ENCODE data around the gene RANBP10. TPM values are rescaled to one million over a fixed set of nuclear protein-coding genes. Genes with fewer than 3 reads are reported as not detected.
"Not testable (repeated sequence)": the region's sequence is repeated elsewhere in the genome, so short reads cannot be mapped to it uniquely, and the experiment has no call there.

RANBP10 gene
- total and polyA plus RNA-seq, 5 donors from 2014 or later, result 7.3 to 29.4 (median 8.7) TPM

GRCh38 chr16:67703626-67704025, 102.7 kb downstream of the RANBP10 start:
- Mint-ChIP-seq H3K4me1 (peaks cover 14 to 34% (median 23%) of the 10 kb centered on the region in 4 donors), H3K9me3 (no peaks in the 10 kb centered on the region), H3K4me3 (peak overlapping the region in 3 of 4 donors; percentile 19 to 62 (median 23)), H3K27me3 (no peaks in the 10 kb centered on the region), H3K36me3 (peaks cover 6% of the 10 kb centered on the region), H3K27ac (peak overlapping the region; percentile 83 to 88 (median 87))
- Histone ChIP-seq H3K4me1 (ENCODE audit: control insufficient read depth, insufficient read depth, low read length, poor library complexity, severe bottlenecking) (peaks cover 10% of the 10 kb centered on the region), H3K36me3 (ENCODE audit: control insufficient read depth, insufficient read depth, low read length) (no peaks in the 10 kb centered on the region), H3K27me3 (ENCODE audit: control insufficient read depth, insufficient read depth, low read length) (no peaks in the 10 kb centered on the region), H3K4me3 (ENCODE audit: low read depth, low read length) (peak overlapping the region; percentile 40), H3K27ac (ENCODE audit: insufficient read depth, low read length, poor library complexity, severe bottlenecking) (no peak overlapping the region), H3K9me3 (ENCODE audit: control insufficient read depth in 2 of 2, low read length in 2 of 2) (no peaks in the 10 kb centered on the region)
- ATAC-seq (ENCODE audit: low read depth in 2 of 2) (peak; percentile 95), DNase-seq (peak in 1 of 3 donors; percentile 84)

- Mint-ChIP-seq H3K27me3 (no peaks in the 10 kb centered on the region), H3K4me3 (no peak overlapping the region), H3K36me3 (peaks cover 13% of the 10 kb centered on the region), H3K9me3 (no peaks in the 10 kb centered on the region), H3K4me1 (peaks cover 14 to 29% (median 24%) of the 10 kb centered on the region in 4 donors), H3K27ac (no peak overlapping the region)
- Histone ChIP-seq H3K27ac (ENCODE audit: insufficient read depth, low read length, poor library complexity, severe bottlenecking) (no peak overlapping the region), H3K9me3 (ENCODE audit: control insufficient read depth in 2 of 2, low read length in 2 of 2) (no peaks in the 10 kb centered on the region), H3K4me3 (ENCODE audit: low read depth, low read length) (no peak overlapping the region), H3K4me1 (ENCODE audit: control insufficient read depth, insufficient read depth, low read length, poor library complexity, severe bottlenecking) (peaks cover 10% of the 10 kb centered on the region), H3K27me3 (ENCODE audit: control insufficient read depth, insufficient read depth, low read length) (no peaks in the 10 kb centered on the region), H3K36me3 (ENCODE audit: control insufficient read depth, insufficient read depth, low read length) (no peaks in the 10 kb centered on the region)
- ATAC-seq (ENCODE audit: low read depth in 2 of 2), result no peak
- no peak for DNase-seq
These were observed 104.2 kb downstream of the RANBP10 start for GRCh38 chr16:67702130-67702529.

DNA sequence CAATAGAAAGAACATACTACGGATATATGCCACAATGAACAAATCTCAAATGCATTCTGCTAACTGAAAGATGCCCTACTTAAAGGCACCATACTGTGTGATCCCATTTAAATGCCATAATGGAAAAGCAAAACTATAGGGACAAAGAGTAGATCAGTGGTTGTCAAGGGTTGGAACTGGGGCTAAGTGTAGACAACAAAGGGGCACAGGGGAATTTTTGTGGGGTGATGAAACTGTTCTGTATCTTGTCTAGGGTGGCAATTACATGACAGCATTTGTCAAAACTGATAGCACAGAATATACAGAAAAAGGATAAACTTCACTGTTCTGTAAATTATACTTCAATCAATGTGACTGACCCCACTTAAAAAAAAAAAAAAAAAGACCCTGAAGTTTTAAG, 104.9 kb downstream of the RANBP10 start:
- Histone ChIP-seq H3K4me1 (ENCODE audit: control insufficient read depth, insufficient read depth, low read length, poor library complexity, severe bottlenecking) (peaks cover 10% of the 10 kb centered on the region), H3K27me3 (ENCODE audit: control insufficient read depth, insufficient read depth, low read length) (no peaks in the 10 kb centered on the region), H3K4me3 (ENCODE audit: low read depth, low read length) (no peak overlapping the region), H3K9me3 (ENCODE audit: control insufficient read depth in 2 of 2, low read length in 2 of 2) (no peaks in the 10 kb centered on the region), H3K36me3 (ENCODE audit: control insufficient read depth, insufficient read depth, low read length) (no peaks in the 10 kb centered on the region), H3K27ac (ENCODE audit: insufficient read depth, low read length, poor library complexity, severe bottlenecking) (no peak overlapping the region)
- no peaks in the 10 kb centered on the region for H3K27me3 Mint-ChIP-seq
- DNase-seq, result no peak
- no peak overlapping the region for H3K4me3 Mint-ChIP-seq
- H3K9me3 Mint-ChIP-seq, result no peaks in the 10 kb centered on the region
- peaks cover 13% of the 10 kb centered on the region for H3K36me3 Mint-ChIP-seq
- peak overlapping the region in 1 of 3 donors; percentile 1 for H3K27ac Mint-ChIP-seq
- H3K4me1 Mint-ChIP-seq, result peaks cover 12 to 32% (median 23%) of the 10 kb centered on the region in 4 donors
- no peak for ATAC-seq (ENCODE audit: low read depth in 2 of 2)

DNA sequence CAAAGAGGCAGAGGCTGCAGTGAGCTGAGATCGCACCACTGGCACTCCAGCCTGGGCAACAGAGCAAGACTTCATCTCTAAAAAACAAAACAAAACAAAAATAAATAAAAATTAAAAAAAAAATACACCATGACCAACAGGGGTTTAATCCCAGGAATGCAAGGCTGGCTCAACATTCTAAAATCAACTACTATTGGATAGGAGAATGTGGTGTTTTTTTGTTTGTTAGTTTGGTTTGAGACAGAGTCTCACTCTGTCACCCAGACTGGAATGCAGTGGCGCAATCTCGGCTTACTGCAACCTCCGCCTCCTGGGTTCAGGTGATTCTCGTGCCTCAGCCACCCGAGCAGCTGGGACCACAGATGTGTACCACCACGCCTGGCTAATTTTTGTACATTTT, 107.1 kb downstream of the RANBP10 start:
- no peaks in the 10 kb centered on the region for H3K9me3 ChIP-seq (ENCODE audit: control insufficient read depth in 2 of 2, low read length in 2 of 2)
- H3K9me3 Mint-ChIP-seq, result no peaks in the 10 kb centered on the region
- peaks cover 8 to 27% (median 12%) of the 10 kb centered on the region in 4 donors for H3K4me1 Mint-ChIP-seq
- no peak overlapping the region for H3K27ac Mint-ChIP-seq
- no peaks in the 10 kb centered on the region for H3K27me3 Mint-ChIP-seq
- H3K36me3 ChIP-seq (ENCODE audit: control insufficient read depth, insufficient read depth, low read length), result no peaks in the 10 kb centered on the region
- H3K4me1 ChIP-seq (ENCODE audit: control insufficient read depth, insufficient read depth, low read length, poor library complexity, severe bottlenecking), result peaks cover 10% of the 10 kb centered on the region
- H3K27me3 ChIP-seq (ENCODE audit: control insufficient read depth, insufficient read depth, low read length), result no peaks in the 10 kb centered on the region
- H3K4me3 ChIP-seq (ENCODE audit: low read depth, low read length), result no peak overlapping the region
- H3K36me3 Mint-ChIP-seq, result peaks cover 13% of the 10 kb centered on the region
- ATAC-seq (ENCODE audit: low read depth in 2 of 2) (no peak), DNase-seq (no peak)
- no peak overlapping the region for H3K27ac ChIP-seq (ENCODE audit: insufficient read depth, low read length, poor library complexity, severe bottlenecking)
- no peak overlapping the region for H3K4me3 Mint-ChIP-seq

DNA sequence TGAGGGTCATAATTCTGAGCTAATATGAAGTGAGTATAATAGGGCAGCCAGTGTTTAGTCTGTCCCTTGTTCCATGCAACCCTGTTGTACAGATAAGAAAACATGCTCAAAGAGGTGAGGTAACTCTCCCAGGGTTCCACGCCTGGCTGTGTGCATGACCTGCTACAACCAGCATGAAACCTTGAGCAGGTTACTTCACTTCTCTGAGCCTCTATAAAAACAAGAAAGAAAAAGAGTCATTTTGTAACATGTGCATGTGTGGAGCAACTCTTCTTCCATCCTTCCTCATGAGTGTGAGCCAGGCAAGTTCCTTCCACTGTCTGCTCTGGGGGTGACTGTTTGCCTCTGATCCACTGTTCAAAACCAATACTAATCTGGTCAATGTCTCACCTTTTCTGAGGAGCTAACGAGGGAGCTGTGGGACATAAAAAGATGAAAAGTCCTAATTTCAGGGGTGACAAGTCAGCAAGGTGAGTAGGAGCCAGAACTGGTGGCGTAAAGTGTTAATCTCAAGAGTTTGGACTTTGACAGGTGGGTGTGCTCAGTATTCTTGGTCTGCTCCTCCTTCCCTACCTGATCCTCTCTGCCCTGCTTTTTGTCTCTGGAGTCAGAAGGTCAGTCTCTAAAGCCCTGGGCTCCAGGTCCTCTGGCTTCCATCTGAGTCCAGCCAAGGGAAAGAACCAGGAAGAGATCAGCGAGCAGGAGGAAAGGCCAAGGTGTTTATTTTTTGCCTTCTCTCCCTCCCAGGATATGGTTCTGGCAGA, 108.8 kb downstream of the RANBP10 start:
- no peaks in the 10 kb centered on the region for H3K4me1 ChIP-seq (ENCODE audit: control insufficient read depth, insufficient read depth, low read length, poor library complexity, severe bottlenecking)
- ATAC-seq (ENCODE audit: low read depth in 2 of 2) (no peak), DNase-seq (no peak)
- peaks cover 13% of the 10 kb centered on the region for H3K36me3 Mint-ChIP-seq
- peak overlapping the region in 1 of 3 donors; percentile 54 for H3K27ac Mint-ChIP-seq
- H3K27me3 ChIP-seq (ENCODE audit: control insufficient read depth, insufficient read depth, low read length), result no peaks in the 10 kb centered on the region
- no peak overlapping the region for H3K4me3 ChIP-seq (ENCODE audit: low read depth, low read length)
- H3K27me3 Mint-ChIP-seq, result no peaks in the 10 kb centered on the region
- H3K9me3 ChIP-seq (ENCODE audit: control insufficient read depth in 2 of 2, low read length in 2 of 2), result no peaks in the 10 kb centered on the region
- H3K4me3 Mint-ChIP-seq, result no peak overlapping the region
- H3K27ac ChIP-seq (ENCODE audit: insufficient read depth, low read length, poor library complexity, severe bottlenecking), result no peak overlapping the region
- no peaks in the 10 kb centered on the region for H3K36me3 ChIP-seq (ENCODE audit: control insufficient read depth, insufficient read depth, low read length)
- no peaks in the 10 kb centered on the region for H3K9me3 Mint-ChIP-seq
- H3K4me1 Mint-ChIP-seq, result peaks cover 0 to 12% (median 1%) of the 10 kb centered on the region in 4 donors

- Mint-ChIP-seq H3K4me3 (no peak overlapping the region), H3K36me3 (peaks cover 17% of the 10 kb centered on the region), H3K27me3 (no peaks in the 10 kb centered on the region), H3K9me3 (no peaks in the 10 kb centered on the region), H3K4me1 (peaks cover 0 to 4% (median 1%) of the 10 kb centered on the region in 4 donors), H3K27ac (no peak overlapping the region)
- ATAC-seq (ENCODE audit: low read depth in 2 of 2) (no peak), DNase-seq (no peak)
- Histone ChIP-seq H3K4me3 (ENCODE audit: low read depth, low read length) (no peak overlapping the region), H3K27ac (ENCODE audit: insufficient read depth, low read length, poor library complexity, severe bottlenecking) (no peak overlapping the region), H3K4me1 (ENCODE audit: control insufficient read depth, insufficient read depth, low read length, poor library complexity, severe bottlenecking) (no peaks in the 10 kb centered on the region), H3K36me3 (ENCODE audit: control insufficient read depth, insufficient read depth, low read length) (no peaks in the 10 kb centered on the region), H3K9me3 (ENCODE audit: control insufficient read depth in 2 of 2, low read length in 2 of 2) (no peaks in the 10 kb centered on the region), H3K27me3 (ENCODE audit: control insufficient read depth, insufficient read depth, low read length) (no peaks in the 10 kb centered on the region)
These were observed 111.7 kb downstream of the RANBP10 start for GRCh38 chr16:67694611-67695010.

DNA sequence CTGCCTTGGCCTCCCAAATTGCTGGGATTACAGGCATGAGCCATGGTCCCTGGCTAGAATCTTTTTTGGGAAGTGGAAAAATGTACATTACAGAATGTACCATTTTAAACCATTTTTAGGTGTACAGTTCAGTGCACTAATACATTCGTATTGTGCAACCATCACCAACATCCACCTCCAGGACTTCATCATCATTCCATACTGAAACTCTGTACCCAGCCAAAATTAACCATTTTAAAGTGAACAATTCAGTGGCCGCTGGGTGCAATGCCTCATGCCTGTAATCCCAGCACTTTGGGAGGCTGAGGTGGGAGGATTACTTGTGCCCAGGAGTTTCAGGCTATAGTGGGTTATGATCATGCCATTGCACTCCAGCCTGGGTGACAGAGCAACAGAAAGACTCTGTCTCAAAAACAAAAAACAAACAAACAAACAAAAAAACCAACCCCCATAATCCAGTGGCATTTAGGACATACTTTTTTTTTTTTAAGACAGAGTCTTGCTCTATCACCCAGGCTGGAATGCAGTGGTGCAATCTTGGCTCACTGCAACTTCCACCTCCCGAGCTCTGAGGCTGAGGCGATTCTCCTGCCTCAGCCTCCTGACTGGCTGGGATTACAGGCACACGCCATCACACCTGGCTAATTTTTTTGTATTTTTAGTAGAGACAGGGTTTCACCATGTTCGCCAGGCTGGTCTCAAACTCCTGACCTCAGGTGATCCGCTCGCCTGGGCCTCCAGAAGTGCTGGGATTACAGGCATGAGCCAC, 112.7 kb downstream of the RANBP10 start:
- H3K27ac Mint-ChIP-seq; ATAC-seq (ENCODE audit: low read depth in 2 of 2): not testable (repeated sequence)

More for the DNA sequence above, 112.7 kb downstream of the RANBP10 start:
- DNase-seq; H3K27ac ChIP-seq (ENCODE audit: insufficient read depth, low read length, poor library complexity, severe bottlenecking); H3K4me3 Mint-ChIP-seq; H3K4me1 ChIP-seq (ENCODE audit: control insufficient read depth, insufficient read depth, low read length, poor library complexity, severe bottlenecking); H3K27me3 Mint-ChIP-seq; H3K36me3 ChIP-seq (ENCODE audit: control insufficient read depth, insufficient read depth, low read length); H3K4me3 ChIP-seq (ENCODE audit: low read depth, low read length); H3K4me1 Mint-ChIP-seq; H3K9me3 Mint-ChIP-seq; H3K27me3 ChIP-seq (ENCODE audit: control insufficient read depth, insufficient read depth, low read length); H3K9me3 ChIP-seq (ENCODE audit: control insufficient read depth in 2 of 2, low read length in 2 of 2): not testable (repeated sequence)
- H3K36me3 Mint-ChIP-seq, result peaks cover 15% of the 10 kb centered on the region

Data from CD4-positive, CD25-positive, alpha-beta regulatory T cell (primary cell).